NCI-H2196 treated with DMSO at 0.1 percent for 48 hours (cell line): ENCODE measurements around the gene TSPAN18.

Experiments used
- DNase-seq: peaks from one replicate; lab custom pipeline; 2025; ENCODE audit not compliant: unreplicated experiment; lab: John Stamatoyannopoulos, UW

Gene TSPAN18

DNA sequence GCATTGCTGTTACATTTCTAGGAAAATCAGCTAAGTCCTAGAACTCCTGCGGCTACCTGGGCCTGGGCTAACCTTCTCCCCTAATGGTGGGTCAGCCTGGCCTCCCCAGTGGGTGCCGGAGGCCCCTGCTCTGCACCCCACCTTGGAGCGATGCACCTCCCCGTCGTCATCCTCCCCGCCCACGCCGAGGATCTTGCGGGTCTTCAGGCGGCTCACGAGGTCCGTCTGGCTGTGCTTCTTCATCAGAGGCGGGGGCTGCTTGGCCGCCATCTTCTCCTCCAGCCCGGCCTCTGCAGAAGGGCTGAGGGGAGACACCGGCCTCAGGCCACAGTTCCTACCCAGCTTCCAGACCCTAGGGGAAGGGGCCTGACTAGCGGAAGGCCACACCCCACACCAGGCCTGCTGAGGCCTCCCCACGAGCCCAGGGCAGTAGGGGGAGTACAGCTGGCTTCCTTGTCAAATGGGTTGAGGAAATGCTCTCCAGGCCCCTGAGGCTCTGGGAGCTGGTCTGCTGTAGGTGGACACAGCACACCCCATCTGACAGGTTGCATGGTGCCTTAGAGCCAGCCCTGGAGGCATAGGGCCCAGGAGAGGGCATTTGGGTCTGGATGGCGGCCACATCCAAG is 211.4 kb downstream of the TSPAN18 start:
- no peak for DNase-seq

GRCh38 chr11:44939673-44940395 is 213.1 kb downstream of the TSPAN18 start:
- no peak for DNase-seq

- DNase-seq = no peak
Observed at GRCh38 chr11:44940404-44940803, 213.6 kb downstream of the TSPAN18 start.

DNA sequence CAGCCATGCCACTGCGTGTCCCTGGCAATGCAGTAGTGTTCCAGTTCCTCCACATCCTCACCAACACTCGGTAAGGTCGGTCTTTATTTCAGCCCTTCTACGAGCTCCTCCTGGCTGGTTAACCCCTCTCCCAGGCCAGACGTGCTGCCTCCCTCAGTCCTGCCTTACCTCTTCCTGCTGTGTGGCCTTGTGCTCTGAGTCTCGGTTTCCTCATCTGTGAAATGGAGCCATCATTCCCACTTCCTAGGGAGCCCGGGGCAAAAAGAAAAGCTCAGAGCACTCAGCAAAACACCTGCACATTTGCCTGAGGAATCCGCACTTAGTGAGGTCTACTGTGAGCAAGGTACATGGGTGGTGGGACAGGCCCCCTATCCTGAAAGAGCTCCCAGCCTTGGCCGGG is 214.1 kb downstream of the TSPAN18 start:
- no peak for DNase-seq

- no peak for DNase-seq
Observed at GRCh38 chr11:44941259-44942021, 214.7 kb downstream of the TSPAN18 start.

DNA sequence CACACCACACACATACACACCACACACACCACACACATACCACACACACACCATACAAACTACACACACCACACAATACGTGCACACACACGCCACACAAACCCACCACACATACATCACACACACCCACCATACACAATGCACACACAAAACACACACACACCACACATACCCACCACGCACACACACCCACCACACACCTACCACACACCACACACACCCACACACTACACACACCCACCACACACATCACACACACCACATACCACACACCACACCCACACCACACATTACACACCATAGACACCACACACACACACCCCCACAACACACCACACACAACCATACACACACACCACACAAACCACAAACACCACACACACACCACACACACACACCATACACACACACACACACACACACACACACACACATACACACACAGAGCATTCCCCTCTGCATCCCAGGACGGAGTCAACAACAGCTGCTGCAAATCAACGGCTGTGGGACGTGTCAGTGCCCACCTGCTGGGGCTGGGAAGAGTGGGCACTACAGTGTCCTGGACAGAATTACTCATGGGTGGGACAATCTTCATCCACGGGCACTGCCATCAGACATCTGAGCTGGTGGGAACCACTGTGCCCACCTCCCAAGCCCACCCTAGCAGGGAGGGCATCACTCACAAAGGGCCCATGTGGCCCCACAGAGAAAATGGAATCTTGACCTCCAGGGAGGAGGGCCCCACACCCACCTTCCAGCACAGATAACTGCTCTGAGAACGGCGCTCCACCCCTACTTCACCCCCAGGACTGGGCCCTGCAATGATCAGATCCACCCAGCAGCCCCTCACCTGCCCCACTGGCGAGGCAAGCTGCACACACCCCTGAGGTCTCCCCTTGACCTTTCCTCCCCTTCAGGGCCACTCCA is 215.5 kb downstream of the TSPAN18 start:
- DNase-seq = no peak

GRCh38 chr11:44943118-44943517 is 216.4 kb downstream of the TSPAN18 start:
- peak; percentile 30 for DNase-seq

- no peak for DNase-seq
Observed at GRCh38 chr11:44943696-44944095, 216.9 kb downstream of the TSPAN18 start.

- DNase-seq = no peak
Observed at GRCh38 chr11:44944181-44944852, 217.6 kb downstream of the TSPAN18 start.

DNA sequence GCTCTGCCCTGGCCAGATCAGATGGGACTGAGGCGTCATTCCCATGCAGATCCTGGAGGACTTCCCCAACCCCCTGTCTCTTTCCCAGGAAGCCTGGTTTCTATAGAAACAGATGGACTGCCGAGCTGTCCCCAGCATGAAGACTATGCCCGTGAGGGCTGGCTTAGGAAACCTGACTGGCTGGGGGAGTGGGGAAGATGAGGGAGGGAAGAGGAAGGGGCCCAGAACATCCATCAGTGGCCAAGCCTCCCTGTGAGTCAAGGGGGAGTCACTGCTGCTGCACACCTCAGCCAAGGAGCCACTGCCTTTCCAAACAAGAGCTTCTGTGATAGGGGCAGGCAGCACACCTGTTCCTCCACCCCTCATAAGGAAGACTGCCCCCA is 218.1 kb downstream of the TSPAN18 start:
- DNase-seq = no peak

DNA sequence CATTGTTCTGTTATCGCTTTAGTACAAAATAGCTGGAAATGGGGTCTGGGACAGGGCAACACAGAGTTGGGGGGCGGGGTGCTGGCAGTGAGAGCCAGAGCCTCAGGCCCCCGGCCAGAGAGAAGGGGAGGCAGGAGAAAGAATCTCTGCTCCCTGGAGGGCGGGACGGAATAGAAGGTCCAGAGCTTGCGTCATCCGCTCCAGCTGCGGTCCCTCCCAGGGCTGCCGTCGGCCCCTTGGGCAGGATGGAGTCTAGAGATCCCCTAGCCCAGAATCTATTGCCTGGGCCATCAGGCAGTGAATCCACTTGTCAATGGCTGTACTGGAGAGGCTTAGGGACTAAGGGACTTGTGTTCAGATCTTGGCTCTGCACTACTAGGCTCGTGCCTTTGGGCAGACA is 218.9 kb downstream of the TSPAN18 start:
- DNase-seq = no peak

DNA sequence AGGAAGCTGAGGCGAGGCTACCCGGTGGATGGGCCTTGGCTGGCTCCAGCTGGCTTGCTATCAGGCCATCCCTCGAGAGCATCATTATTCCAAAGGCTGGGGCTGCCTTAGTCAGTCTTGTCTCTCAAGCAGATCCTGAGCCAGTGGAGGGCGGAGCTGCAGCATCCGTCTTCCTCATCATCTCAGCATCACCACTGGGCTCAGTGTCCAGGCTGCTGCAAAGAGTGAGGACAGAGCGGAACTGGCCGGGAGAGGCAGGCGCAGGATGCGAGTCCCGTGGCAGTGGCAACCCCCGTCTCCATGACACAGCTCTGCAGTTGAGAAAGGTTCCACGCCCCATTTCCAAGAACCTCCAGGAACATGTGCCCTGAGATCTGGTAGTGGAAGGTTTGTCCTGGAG is 219.5 kb downstream of the TSPAN18 start:
- no peak for DNase-seq

GRCh38 chr11:44947114-44947513 is 220.4 kb downstream of the TSPAN18 start:
- no peak for DNase-seq

GRCh38 chr11:44948155-44948554 is 221.4 kb downstream of the TSPAN18 start:
- DNase-seq = no peak

- DNase-seq = no peak
Observed at GRCh38 chr11:44949160-44950030, 222.6 kb downstream of the TSPAN18 start.

GRCh38 chr11:44950031-44950624 is 223.4 kb downstream of the TSPAN18 start:
- DNase-seq = no peak

DNA sequence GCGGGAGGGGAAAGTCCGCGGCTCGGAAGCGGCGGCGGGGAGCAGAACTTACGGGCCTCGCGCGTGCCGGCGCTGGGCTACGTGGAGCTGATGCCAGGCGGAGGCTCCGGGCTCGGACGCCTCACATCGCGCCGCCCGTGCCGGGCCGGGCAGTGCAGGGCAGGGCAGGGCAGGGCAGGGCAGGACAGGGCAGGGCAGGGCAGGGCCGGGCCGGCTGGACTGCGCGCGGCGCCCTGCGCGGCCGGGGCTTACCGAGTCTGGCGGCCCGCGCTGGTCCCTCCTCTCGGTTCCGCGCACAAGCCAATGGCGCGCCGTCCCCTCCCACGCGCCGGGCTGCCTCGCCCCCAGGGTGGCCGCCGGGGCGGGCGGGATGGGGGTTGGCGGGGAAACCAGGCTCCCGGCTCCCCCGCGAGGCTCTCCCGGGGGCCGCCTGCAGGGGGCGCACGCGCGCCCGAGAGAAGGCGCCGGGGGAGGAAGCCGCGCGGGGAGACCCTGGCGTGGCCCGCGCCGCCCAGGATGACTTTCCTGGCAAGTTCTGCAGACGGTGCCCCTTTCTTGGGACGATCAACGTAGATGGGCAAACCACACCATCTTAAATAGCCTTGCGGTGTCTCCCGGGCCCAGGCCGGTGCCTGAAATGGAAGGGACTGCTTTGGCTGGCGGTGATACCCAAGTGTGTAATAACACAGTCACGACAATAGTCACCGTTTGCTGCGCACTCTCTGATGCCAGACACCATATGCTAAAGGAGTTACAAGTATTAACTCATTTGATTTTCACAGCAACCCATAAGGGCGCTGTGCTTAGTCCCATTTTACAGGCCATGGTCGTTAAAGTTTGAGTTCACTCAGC is 224.1 kb downstream of the TSPAN18 start, which contains the start of gene TP53I11:
Gene TP53I11, minus strand, starts transcription at position 259 of the 852 bp plus-strand sequence. CDS start 12,548 bp downstream, outside the sequence.
- DNase-seq = peak; percentile 57

- no peak for DNase-seq
Observed at GRCh38 chr11:44952082-44952481, 225.3 kb downstream of the TSPAN18 start.
